ENCODE data around the gene TRMU.

TRMU gene

DNA sequence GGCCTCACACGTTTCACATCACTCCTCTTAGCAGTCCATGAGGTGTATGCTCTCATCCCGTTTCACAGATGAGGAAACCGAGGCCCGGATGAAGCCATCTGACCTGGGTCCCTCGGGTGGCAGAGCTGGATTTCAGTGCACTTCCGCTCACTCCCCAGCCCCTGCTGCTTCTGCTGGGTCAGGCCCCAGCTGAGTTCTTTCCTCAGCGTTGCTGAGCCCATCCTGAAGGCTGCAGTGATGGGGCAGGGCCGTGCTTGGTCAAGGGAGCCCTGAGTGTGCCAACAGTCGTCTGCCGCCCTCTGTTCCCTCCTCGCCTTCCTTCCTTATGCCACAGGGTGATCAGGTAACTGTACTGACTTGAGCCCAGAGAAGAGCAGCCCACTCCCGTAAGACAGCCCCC, 12.1 kb downstream of the TRMU start:
- no peak for DNase-seq (ENCODE audit: extremely low read depth, low read depth)
- no peak overlapping the region for H3K4me3 ChIP-seq (replicated peaks; ENCODE audit: low read depth, low read length)
- TF ChIP-seq, protein P1, sequence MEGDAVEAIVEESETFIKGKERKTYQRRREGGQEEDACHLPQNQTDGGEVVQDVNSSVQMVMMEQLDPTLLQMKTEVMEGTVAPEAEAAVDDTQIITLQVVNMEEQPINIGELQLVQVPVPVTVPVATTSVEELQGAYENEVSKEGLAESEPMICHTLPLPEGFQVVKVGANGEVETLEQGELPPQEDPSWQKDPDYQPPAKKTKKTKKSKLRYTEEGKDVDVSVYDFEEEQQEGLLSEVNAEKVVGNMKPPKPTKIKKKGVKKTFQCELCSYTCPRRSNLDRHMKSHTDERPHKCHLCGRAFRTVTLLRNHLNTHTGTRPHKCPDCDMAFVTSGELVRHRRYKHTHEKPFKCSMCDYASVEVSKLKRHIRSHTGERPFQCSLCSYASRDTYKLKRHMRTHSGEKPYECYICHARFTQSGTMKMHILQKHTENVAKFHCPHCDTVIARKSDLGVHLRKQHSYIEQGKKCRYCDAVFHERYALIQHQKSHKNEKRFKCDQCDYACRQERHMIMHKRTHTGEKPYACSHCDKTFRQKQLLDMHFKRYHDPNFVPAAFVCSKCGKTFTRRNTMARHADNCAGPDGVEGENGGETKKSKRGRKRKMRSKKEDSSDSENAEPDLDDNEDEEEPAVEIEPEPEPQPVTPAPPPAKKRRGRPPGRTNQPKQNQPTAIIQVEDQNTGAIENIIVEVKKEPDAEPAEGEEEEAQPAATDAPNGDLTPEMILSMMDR (IDR thresholded peaks at IDR 0.05; ENCODE audit: low read depth, low read length, missing control alignments), result no peak

DNA sequence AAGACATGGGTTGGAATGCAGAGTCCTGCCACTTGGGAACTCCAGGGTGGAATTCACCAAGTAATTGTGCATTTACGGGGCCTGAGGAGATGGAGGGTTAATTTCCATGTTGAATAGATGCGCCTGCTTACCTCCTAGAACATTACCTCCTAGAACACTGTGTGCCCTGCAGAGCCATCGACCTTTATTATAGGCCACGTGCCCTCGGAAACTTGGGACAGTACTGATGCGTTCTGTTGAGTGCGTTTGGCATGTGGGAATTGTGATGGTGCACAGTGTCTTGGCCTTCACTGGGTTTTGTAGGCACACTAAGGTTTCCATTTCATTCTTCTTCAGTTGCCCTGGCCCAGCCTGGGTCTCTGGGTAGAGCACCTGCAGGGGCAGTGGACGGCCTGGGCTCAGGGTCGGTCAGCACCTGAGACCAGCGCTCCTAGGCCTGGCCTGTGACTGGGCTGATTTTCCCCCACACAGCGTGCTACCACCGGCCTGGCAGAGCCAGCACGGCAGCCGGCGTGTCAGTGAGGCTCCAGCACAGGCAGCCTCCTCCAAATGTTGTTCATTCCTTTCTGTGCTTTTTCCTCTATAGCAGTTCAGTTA, 12.7 kb downstream of the TRMU start:
- H3K4me3 ChIP-seq (replicated peaks; ENCODE audit: low read depth, low read length), result no peak overlapping the region
- TF ChIP-seq, protein P1 (IDR thresholded peaks at IDR 0.05; ENCODE audit: low read depth, low read length, missing control alignments), result no peak
- no peak for DNase-seq (ENCODE audit: extremely low read depth, low read depth)

DNA sequence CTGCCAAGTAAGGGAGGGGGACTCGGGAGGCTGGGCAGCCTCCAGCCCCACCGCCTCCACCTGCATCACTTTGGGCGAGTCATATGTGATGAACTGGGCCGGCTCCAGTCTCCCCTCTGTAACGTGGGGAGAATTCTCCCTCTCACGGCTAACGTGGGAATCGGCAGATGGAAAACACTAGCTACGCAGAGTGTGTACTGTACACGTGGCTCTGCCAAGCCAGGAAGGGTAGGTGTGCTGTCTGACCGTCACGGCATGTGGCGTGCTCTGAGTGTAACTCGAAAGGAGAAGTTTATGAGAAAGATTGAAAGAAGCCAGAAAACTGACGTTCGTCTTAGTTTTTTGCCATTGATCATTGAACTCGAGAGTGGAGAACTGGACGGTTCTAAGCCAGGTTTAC, 13.7 kb downstream of the TRMU start:
- DNase-seq (ENCODE audit: extremely low read depth, low read depth), result no peak
- H3K4me3 ChIP-seq (replicated peaks; ENCODE audit: low read depth, low read length), result no peak overlapping the region
- TF ChIP-seq, protein P1 (IDR thresholded peaks at IDR 0.05; ENCODE audit: low read depth, low read length, missing control alignments), result no peak

DNA sequence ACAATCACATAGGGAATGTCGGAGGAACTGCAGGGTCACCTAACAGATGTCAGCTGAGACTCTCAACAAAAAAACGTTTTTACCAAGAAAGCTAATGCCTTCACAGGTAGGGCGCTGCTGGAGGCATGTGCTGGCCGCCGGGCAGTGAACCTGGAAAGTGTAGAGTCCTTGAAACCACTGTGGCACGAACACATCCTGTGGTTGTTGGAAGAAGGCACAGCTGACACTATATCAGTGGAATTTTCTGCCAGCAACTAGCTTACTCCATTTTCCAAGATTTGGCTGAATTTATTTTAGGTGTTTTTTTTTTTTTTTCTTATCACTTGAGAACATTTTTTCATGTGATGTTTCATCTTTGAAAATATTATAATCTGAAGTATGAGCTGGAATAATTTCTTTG, 14.2 kb downstream of the TRMU start:
- H3K4me3 ChIP-seq (replicated peaks; ENCODE audit: low read depth, low read length), result no peak overlapping the region
- TF ChIP-seq, protein P1 (IDR thresholded peaks at IDR 0.05; ENCODE audit: low read depth, low read length, missing control alignments), result no peak
- DNase-seq (ENCODE audit: extremely low read depth, low read depth), result no peak

DNA sequence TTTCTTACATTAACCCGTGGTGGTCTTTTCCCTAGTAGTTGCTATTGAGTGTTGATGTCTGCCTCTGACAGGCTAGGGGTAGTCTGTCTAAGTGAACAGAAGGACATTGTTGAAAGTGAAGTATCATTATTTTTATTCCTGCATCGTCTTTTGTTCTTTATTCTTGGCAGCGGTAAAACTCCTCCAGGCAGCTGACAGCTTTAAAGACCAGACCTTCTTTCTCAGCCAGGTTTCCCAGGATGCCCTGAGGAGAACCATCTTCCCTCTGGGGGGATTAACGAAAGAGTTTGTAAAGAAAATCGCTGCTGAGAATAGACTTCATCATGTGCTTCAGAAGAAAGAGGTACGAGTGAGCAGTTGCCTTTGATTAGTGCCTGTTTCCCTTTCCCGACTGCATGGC, 14.6 kb downstream of the TRMU start:
- no peak for DNase-seq (ENCODE audit: extremely low read depth, low read depth)

DNA sequence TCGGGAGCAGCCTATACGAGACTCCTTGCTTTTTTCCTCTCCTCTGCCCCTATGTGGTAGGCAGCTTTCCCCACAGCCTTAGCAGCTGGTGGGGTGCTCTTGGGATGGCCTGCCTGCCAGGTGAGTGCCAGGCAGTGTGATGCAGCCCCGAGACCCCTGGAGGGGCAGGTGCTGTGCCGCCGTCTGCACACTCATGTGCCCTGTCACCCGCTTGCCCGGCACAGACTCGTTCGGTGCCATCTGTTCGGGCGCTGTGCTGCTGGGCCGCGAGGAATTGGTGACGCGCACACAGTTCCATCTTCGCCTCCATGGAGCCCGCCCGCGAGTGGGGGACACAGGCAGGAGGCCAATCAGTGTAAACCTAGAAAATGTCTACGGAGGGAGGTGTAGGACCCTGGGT, 15.1 kb downstream of the TRMU start:
- no peak for DNase-seq (ENCODE audit: extremely low read depth, low read depth)
- TF ChIP-seq, protein P1 (IDR thresholded peaks at IDR 0.05; ENCODE audit: low read depth, low read length, missing control alignments), result no peak
- no peak overlapping the region for H3K4me3 ChIP-seq (replicated peaks; ENCODE audit: low read depth, low read length)

More for the DNA sequence above, 14.6 kb downstream of the TRMU start:
- TF ChIP-seq, protein P1 (IDR thresholded peaks at IDR 0.05; ENCODE audit: low read depth, low read length, missing control alignments), result no peak
- no peak overlapping the region for H3K4me3 ChIP-seq (replicated peaks; ENCODE audit: low read depth, low read length)

All from HFF-Myc (cell line).